HG03175 (cell line): ENCODE measurements around the gene CPB2.

Experiments
- ATAC-seq: cut with Tn5 transposase; IDR thresholded peaks from one replicate; pipeline ENCODE4 v1.9.1; 2021; ENCODE audit warnings: mild to moderate bottlenecking, moderate library complexity; ENCODE audit not compliant: unreplicated experiment

The CPB2 gene

GRCh38 chr13:46006688-46007452 lies 98.0 kb downstream of the CPB2 start:
- no peak for ATAC-seq

- no peak for ATAC-seq
Measured at GRCh38 chr13:46004491-46004890, 100.3 kb downstream of the CPB2 start.
